ENCODE results near the gene WDFY3.

Gene WDFY3

DNA sequence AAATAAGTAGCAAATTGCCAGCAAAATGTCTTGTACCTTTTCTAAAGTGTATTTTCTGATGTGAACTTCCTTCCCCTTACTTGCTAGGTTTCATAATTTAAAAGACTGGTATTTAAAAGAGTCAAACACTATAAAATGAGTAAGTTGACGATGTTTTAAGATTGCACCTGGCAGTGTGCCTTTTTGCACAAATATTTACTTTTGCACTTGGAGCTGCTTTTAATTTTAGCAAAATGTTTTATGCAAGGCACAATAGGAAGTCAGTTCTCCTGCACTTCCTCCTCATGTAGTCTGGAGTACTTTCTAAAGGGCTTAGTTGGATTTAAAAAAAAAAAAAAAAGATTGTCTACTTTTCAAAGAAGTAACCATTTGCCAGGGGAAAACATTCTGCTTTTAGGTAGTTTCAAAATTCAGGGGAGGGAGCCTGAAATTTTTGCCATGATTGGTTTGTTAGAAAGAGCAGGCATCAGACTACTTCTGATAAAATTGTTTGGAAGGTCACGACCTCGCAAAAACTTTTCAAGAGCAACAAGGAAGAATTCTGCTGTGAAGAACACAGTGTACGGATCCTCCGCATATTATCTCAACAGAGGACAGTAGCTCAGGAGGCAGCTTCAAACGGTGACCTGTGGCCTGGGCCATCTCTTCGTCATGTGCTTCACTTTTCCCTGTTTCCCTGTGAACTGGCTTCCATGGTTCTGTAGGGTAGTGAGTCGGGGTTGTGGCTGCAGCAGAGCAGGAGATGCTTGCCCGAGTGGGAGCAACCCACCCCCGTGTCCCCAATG lies 317.4 kb downstream of the WDFY3 start:
- H3K27me3 ChIP-seq (ENCODE audit: control insufficient read depth, insufficient read depth, low read length) = no peaks in the 10 kb centered on the region
- H3K9ac ChIP-seq (ENCODE audit: low read depth, low read length) = no peak overlapping the region
- no peak overlapping the region for H3K4me3 ChIP-seq (ENCODE audit: low read depth, low read length)
- no peaks in the 10 kb centered on the region for H3K36me3 ChIP-seq (ENCODE audit: control insufficient read depth, insufficient read depth, low read length)
- no peaks in the 10 kb centered on the region for H3K9me3 ChIP-seq (ENCODE audit: control insufficient read depth, insufficient read depth, low read length)
- peaks cover 21% of the 10 kb centered on the region for H3K4me1 ChIP-seq (ENCODE audit: control insufficient read depth, insufficient read depth, low read length)

DNA sequence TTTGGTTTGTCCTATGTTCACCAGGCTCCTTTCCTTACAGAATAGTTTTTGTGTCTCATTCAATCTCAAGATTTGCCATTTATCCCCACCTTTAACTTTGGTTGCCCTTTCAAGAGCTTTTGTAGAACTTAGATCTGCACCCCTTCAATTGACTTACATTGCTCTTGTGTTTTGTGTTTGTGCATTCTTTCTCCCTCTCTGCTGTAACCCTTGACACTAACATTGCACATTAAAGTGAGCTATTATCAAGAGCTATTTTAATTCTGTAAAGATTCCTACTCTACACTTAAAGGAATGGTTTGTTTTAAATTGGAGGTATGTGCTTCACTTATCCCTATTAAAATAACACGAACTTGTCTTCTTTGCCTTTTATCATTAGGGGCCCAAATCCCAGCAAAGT lies 318.3 kb downstream of the WDFY3 start:
- H3K4me1 ChIP-seq (ENCODE audit: control insufficient read depth, insufficient read depth, low read length) = peaks cover 21% of the 10 kb centered on the region
- H3K36me3 ChIP-seq (ENCODE audit: control insufficient read depth, insufficient read depth, low read length) = no peaks in the 10 kb centered on the region
- H3K4me3 ChIP-seq (ENCODE audit: low read depth, low read length) = no peak overlapping the region
- no peaks in the 10 kb centered on the region for H3K9me3 ChIP-seq (ENCODE audit: control insufficient read depth, insufficient read depth, low read length)
- no peak overlapping the region for H3K9ac ChIP-seq (ENCODE audit: low read depth, low read length)
- H3K27me3 ChIP-seq (ENCODE audit: control insufficient read depth, insufficient read depth, low read length) = no peaks in the 10 kb centered on the region

DNA sequence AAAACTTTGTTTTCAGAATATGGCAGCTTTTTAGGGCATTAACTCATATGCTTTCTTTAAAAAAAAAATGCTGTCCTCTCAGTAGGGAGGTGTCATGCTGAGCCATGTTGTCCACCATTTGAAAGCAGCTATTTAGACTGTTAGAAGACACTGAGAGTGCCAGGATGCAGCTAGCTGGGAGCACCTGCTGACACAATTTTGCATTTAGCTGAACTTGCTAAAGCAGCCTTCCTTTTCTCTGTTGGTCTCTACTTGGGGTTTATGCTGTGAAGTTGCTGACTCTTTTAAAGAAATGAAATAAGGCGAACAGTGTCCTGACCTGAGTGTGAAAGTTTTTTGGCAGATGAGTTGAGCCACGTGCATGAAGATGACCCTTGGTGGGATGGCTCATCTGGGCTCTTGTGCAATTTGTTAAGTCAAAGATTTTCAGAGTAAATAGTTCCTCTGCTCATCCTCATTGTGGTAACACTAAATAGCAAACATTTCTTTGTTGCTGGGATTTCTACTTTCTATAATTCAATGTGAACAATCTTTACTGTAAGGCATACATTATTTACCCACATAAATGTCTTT lies 319.1 kb downstream of the WDFY3 start:
- no peak overlapping the region for H3K4me3 ChIP-seq (ENCODE audit: low read depth, low read length)
- H3K9ac ChIP-seq (ENCODE audit: low read depth, low read length) = no peak overlapping the region
- peaks cover 21% of the 10 kb centered on the region for H3K4me1 ChIP-seq (ENCODE audit: control insufficient read depth, insufficient read depth, low read length)
- H3K36me3 ChIP-seq (ENCODE audit: control insufficient read depth, insufficient read depth, low read length) = no peaks in the 10 kb centered on the region
- no peaks in the 10 kb centered on the region for H3K27me3 ChIP-seq (ENCODE audit: control insufficient read depth, insufficient read depth, low read length)
- no peaks in the 10 kb centered on the region for H3K9me3 ChIP-seq (ENCODE audit: control insufficient read depth, insufficient read depth, low read length)

DNA sequence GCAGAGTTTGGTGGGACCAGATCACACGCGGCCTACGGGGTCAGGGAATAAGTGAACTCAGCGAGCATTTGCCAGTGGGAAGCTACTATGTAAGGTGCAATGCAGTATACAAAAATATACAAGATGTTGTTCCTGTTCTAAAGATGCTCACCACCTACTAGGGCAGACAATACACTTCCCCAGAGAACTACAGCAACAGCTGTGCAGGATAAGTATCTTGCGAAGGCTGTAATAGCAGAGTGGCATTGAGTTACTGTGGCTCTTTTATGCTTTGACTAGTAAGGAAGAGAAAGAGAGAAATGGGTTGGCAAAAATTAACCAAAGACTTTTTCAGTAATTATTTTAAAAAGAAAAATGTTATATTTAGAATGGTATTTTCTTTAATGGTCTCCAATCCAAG lies 322.4 kb downstream of the WDFY3 start:
- no peak overlapping the region for H3K4me3 ChIP-seq (ENCODE audit: low read depth, low read length)
- no peaks in the 10 kb centered on the region for H3K9me3 ChIP-seq (ENCODE audit: control insufficient read depth, insufficient read depth, low read length)
- H3K36me3 ChIP-seq (ENCODE audit: control insufficient read depth, insufficient read depth, low read length) = no peaks in the 10 kb centered on the region
- no peak overlapping the region for H3K9ac ChIP-seq (ENCODE audit: low read depth, low read length)
- peaks cover 21% of the 10 kb centered on the region for H3K4me1 ChIP-seq (ENCODE audit: control insufficient read depth, insufficient read depth, low read length)
- no peaks in the 10 kb centered on the region for H3K27me3 ChIP-seq (ENCODE audit: control insufficient read depth, insufficient read depth, low read length)

DNA sequence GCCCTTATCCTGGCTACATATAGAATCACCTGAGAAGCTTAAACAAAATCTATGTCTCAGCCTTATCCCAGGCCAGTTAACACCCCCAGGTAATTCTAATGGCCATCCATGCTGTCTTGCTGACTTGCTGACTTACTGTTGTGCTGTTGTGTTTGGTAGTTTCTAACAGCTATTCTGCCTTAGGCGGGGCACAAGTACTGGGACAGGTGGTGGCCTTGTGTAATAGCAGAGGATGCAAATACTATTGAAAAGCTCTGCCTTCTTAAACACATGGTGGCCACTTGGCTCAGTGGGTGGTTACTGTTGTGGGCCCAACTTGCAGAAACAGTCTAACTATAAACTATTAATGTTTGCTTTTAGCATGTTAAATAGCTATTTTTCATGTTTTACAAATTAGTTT lies 327.3 kb downstream of the WDFY3 start:
- Histone ChIP-seq H3K9ac (ENCODE audit: low read depth, low read length) (no peak overlapping the region), H3K36me3 (ENCODE audit: control insufficient read depth, insufficient read depth, low read length) (no peaks in the 10 kb centered on the region), H3K4me3 (ENCODE audit: low read depth, low read length) (no peak overlapping the region), H3K27me3 (ENCODE audit: control insufficient read depth, insufficient read depth, low read length) (no peaks in the 10 kb centered on the region), H3K9me3 (ENCODE audit: control insufficient read depth, insufficient read depth, low read length) (no peaks in the 10 kb centered on the region), H3K4me1 (ENCODE audit: control insufficient read depth, insufficient read depth, low read length) (no peaks in the 10 kb centered on the region)

DNA sequence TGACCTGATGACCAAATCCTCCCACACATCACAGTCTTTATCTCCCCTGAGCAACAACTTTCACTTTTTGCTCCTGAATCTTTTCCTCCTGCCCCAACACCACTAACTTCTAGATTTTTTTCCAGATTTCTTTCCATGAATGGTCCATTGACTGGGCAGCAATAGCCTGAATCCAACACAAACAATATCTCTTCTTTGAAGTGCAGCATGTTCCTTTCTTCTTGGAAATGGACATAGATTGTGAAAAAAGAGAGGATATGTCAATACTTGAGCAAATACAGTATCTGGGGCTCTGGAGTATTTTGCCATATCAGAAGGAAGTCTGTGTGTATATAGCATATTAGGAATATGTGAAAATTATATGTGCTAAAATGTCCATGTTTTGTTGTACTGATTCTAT lies 328.4 kb downstream of the WDFY3 start:
- no peaks in the 10 kb centered on the region for H3K27me3 ChIP-seq (ENCODE audit: control insufficient read depth, insufficient read depth, low read length)
- H3K4me1 ChIP-seq (ENCODE audit: control insufficient read depth, insufficient read depth, low read length) = no peaks in the 10 kb centered on the region
- H3K36me3 ChIP-seq (ENCODE audit: control insufficient read depth, insufficient read depth, low read length) = no peaks in the 10 kb centered on the region
- no peak overlapping the region for H3K4me3 ChIP-seq (ENCODE audit: low read depth, low read length)
- H3K9ac ChIP-seq (ENCODE audit: low read depth, low read length) = no peak overlapping the region
- no peaks in the 10 kb centered on the region for H3K9me3 ChIP-seq (ENCODE audit: control insufficient read depth, insufficient read depth, low read length)

DNA sequence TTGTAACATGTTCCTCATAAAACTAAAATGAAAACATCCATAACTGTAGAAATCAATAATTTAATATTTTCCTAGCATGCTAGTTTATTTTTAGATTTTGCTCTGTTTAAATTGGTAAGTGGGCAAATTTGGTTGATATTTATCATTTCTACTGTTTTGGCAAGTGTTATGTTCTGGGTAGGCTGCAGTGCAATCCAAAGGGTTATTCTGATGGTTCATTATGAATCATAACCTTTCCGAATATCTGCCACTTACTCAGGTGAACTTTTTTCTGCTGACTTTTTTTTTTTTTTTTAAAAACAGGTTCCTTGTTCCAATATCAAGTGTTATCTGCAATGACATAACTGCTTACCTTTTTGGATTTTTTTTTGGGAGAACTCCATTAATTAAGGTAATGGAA lies 331.5 kb downstream of the WDFY3 start:
- Histone ChIP-seq H3K27me3 (ENCODE audit: control insufficient read depth, insufficient read depth, low read length) (no peaks in the 10 kb centered on the region), H3K4me3 (ENCODE audit: low read depth, low read length) (no peak overlapping the region), H3K36me3 (ENCODE audit: control insufficient read depth, insufficient read depth, low read length) (no peaks in the 10 kb centered on the region), H3K9ac (ENCODE audit: low read depth, low read length) (no peak overlapping the region), H3K4me1 (ENCODE audit: control insufficient read depth, insufficient read depth, low read length) (no peaks in the 10 kb centered on the region), H3K9me3 (ENCODE audit: control insufficient read depth, insufficient read depth, low read length) (no peaks in the 10 kb centered on the region)

DNA sequence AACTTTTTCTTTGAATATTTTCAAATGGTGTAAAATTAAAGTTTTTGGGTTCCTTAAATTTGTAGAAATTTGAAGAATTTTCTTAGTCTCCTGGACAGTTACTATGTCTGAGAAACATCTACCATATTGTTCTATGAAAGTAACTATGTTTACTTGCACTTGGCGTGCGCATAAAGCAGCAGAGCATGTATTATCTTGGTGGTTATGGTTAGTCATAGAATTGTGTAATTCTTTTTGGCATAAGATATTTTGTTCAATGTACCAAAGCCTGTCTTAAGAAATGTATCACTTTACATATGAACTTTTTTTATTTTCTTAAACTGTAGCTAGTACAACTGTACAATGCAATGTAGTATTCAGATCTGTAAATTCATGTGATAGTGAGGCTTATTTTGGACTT lies 334.4 kb downstream of the WDFY3 start:
- no peaks in the 10 kb centered on the region for H3K27me3 ChIP-seq (ENCODE audit: control insufficient read depth, insufficient read depth, low read length)
- no peaks in the 10 kb centered on the region for H3K36me3 ChIP-seq (ENCODE audit: control insufficient read depth, insufficient read depth, low read length)
- no peaks in the 10 kb centered on the region for H3K4me1 ChIP-seq (ENCODE audit: control insufficient read depth, insufficient read depth, low read length)
- H3K4me3 ChIP-seq (ENCODE audit: low read depth, low read length) = no peak overlapping the region
- no peaks in the 10 kb centered on the region for H3K9me3 ChIP-seq (ENCODE audit: control insufficient read depth, insufficient read depth, low read length)
- no peak overlapping the region for H3K9ac ChIP-seq (ENCODE audit: low read depth, low read length)

DNA sequence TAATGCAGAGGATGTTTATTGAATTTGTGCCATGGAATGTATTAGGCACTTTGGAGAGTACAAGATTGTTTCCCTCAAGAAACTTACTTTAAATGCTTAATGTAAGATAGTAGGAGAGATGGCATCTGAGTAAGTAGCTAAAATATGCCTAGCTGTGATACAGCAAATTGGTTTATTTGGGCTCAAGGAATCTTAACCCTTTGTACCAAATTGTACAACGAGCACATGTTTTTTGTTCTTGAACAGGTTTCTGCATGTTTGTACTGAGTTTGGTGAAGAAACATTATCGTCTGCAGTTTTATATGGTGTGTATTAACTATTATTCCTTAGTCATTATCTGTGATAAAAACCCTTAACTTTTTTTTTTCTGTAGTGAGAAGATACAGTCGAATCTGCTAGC lies 334.9 kb downstream of the WDFY3 start:
- no peak overlapping the region for H3K9ac ChIP-seq (ENCODE audit: low read depth, low read length)
- no peaks in the 10 kb centered on the region for H3K4me1 ChIP-seq (ENCODE audit: control insufficient read depth, insufficient read depth, low read length)
- H3K4me3 ChIP-seq (ENCODE audit: low read depth, low read length) = no peak overlapping the region
- H3K9me3 ChIP-seq (ENCODE audit: control insufficient read depth, insufficient read depth, low read length) = no peaks in the 10 kb centered on the region
- no peaks in the 10 kb centered on the region for H3K36me3 ChIP-seq (ENCODE audit: control insufficient read depth, insufficient read depth, low read length)
- no peaks in the 10 kb centered on the region for H3K27me3 ChIP-seq (ENCODE audit: control insufficient read depth, insufficient read depth, low read length)

DNA sequence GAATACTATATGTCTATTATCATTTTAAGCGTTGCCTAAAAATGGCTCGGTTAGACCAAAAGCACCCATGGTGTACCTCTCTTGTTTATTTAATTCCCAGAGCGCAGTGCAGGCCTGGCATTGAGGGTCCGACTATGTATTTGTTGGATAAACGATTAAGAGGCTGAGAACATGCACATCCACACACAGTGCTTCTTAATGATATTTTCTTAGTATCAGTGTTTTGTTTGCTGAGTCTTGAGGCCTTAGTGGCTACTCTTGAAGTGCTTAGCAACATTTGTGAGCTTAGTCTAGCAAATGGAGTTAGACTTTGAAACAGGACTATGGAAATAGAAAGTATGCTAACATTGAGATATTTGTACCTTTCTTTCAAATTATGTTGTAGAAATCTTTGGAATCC lies 339.8 kb downstream of the WDFY3 start:
- no peak overlapping the region for H3K4me3 ChIP-seq (ENCODE audit: low read depth, low read length)
- H3K27me3 ChIP-seq (ENCODE audit: control insufficient read depth, insufficient read depth, low read length) = no peaks in the 10 kb centered on the region
- no peaks in the 10 kb centered on the region for H3K4me1 ChIP-seq (ENCODE audit: control insufficient read depth, insufficient read depth, low read length)
- no peaks in the 10 kb centered on the region for H3K36me3 ChIP-seq (ENCODE audit: control insufficient read depth, insufficient read depth, low read length)
- H3K9ac ChIP-seq (ENCODE audit: low read depth, low read length) = no peak overlapping the region
- H3K9me3 ChIP-seq (ENCODE audit: control insufficient read depth, insufficient read depth, low read length) = no peaks in the 10 kb centered on the region

DNA sequence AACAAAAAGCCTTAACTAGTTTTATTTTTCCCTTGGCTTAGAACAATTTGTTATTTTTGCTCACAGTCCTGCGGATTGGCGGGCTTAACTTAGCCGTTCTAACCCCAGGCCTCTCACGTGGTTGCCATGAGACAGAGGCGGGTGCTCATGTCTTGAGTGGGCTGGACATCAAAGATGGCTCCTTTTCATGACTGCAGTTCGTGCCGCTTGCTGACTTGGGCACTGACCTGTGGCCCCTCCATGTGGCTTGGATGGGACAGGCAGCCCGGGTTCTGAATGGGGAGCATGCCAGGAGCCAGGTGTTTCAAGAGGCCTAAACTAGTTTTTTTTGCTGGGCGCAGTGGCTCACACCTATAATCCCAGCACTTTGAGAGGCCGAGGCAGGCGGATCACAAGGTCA lies 342.8 kb downstream of the WDFY3 start:
- no peaks in the 10 kb centered on the region for H3K9me3 ChIP-seq (ENCODE audit: control insufficient read depth, insufficient read depth, low read length)
- H3K36me3 ChIP-seq (ENCODE audit: control insufficient read depth, insufficient read depth, low read length) = no peaks in the 10 kb centered on the region
- H3K27me3 ChIP-seq (ENCODE audit: control insufficient read depth, insufficient read depth, low read length) = no peaks in the 10 kb centered on the region
- H3K9ac ChIP-seq (ENCODE audit: low read depth, low read length) = no peak overlapping the region
- no peaks in the 10 kb centered on the region for H3K4me1 ChIP-seq (ENCODE audit: control insufficient read depth, insufficient read depth, low read length)
- no peak overlapping the region for H3K4me3 ChIP-seq (ENCODE audit: low read depth, low read length)

DNA sequence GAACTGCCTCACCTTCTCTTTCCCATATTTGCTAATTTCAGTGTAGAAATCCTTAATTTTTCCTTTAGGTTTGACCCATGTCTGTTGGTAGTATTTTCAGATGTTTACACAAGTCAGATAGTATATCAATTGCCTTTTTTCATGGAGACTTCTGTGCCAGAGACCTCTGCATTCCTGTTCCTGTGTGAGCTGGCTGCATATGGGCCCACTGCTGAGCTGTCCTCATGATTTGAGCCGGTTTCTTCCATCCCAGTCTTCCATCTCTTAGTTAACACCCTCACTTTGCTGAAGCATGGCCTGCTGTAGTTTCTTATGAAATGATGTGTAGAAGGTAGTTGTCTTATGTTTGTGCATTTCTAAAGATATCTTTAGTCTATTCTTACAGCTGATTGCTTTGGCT lies 343.5 kb downstream of the WDFY3 start:
- no peaks in the 10 kb centered on the region for H3K9me3 ChIP-seq (ENCODE audit: control insufficient read depth, insufficient read depth, low read length)
- no peaks in the 10 kb centered on the region for H3K27me3 ChIP-seq (ENCODE audit: control insufficient read depth, insufficient read depth, low read length)
- H3K4me3 ChIP-seq (ENCODE audit: low read depth, low read length) = no peak overlapping the region
- no peaks in the 10 kb centered on the region for H3K36me3 ChIP-seq (ENCODE audit: control insufficient read depth, insufficient read depth, low read length)
- no peaks in the 10 kb centered on the region for H3K4me1 ChIP-seq (ENCODE audit: control insufficient read depth, insufficient read depth, low read length)
- H3K9ac ChIP-seq (ENCODE audit: low read depth, low read length) = no peak overlapping the region
